Bronchial epithelial cell (primary cell): Measurements from ENCODE around the gene PHACTR1. TPM values are rescaled to one million over a fixed set of nuclear protein-coding genes. Genes with fewer than 3 reads are reported as not detected.

Source experiments
- DNase-seq: peaks from one replicate; pipeline ENCODE4 v3.0.0-alpha.2; 2010; ENCODE audit warnings: low read depth
- FAIRE-seq: peaks from 2 replicates; lab custom pipeline; 2011; peaks lifted over from hg19 to GRCh38; lab: Jason Lieb, UNC
- H3K27me3 ChIP-seq: 2 replicates; pipeline ENCODE4 v1.5.1; 2011; ENCODE audit warnings: low read length; ENCODE audit not compliant: control insufficient read depth, insufficient read depth
- H3K36me3 ChIP-seq: 2 replicates; pipeline ENCODE4 v1.5.1; 2011; ENCODE audit warnings: low read length; ENCODE audit not compliant: control insufficient read depth, insufficient read depth
- H3K4me3 ChIP-seq: 2 replicates; pipeline ENCODE4 v1.5.1; 2011; ENCODE audit warnings: mild to moderate bottlenecking, low read depth, low read length, control low read depth
- total RNA-seq: library from RNA; depleted of rRNA; stranded (reverse); fragments of >200 nt; gene quantifications from 2 replicates; pipeline ENCODE4 v1.2.1, GENCODE V29; 2014
- TF ChIP-seq, protein P1 (sequence below): IDR thresholded peaks from 2 replicates; pipeline ENCODE4 v1.5.1; 2011; ENCODE audit warnings: mild to moderate bottlenecking, moderate library complexity, low read length, control low read depth, inconsistent platforms; ENCODE audit not compliant: insufficient read depth, severe bottlenecking

The PHACTR1 gene
- total RNA-seq, 1 donor from 2014 or later, result under 0.01 TPM

DNA sequence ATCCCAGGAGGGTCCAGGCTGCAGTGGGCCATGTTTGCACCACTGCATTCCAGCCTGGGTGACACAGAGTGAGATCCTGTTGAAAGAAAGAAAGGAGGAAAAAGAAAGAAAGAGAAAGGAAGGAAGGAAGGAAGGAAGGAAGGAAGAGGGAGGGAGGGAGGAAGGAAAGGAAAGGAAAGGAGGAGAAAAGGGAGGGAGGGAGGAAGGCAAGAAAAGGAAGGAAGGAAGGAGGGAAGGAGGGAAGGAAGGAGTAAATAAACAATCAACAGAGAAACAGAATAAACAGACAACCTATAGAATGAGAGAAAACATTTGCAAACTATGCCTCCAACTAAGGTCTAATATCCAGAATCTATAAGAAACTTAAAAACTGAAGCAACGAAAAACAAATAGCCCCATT is 11.6 kb upstream of the PHACTR1 start:
- no peak overlapping the region for H3K4me3 ChIP-seq
- no peak for DNase-seq
- no peak for FAIRE-seq
- H3K27me3 ChIP-seq, result no peaks in the 10 kb centered on the region
- no peaks in the 10 kb centered on the region for H3K36me3 ChIP-seq
- TF ChIP-seq, protein P1, sequence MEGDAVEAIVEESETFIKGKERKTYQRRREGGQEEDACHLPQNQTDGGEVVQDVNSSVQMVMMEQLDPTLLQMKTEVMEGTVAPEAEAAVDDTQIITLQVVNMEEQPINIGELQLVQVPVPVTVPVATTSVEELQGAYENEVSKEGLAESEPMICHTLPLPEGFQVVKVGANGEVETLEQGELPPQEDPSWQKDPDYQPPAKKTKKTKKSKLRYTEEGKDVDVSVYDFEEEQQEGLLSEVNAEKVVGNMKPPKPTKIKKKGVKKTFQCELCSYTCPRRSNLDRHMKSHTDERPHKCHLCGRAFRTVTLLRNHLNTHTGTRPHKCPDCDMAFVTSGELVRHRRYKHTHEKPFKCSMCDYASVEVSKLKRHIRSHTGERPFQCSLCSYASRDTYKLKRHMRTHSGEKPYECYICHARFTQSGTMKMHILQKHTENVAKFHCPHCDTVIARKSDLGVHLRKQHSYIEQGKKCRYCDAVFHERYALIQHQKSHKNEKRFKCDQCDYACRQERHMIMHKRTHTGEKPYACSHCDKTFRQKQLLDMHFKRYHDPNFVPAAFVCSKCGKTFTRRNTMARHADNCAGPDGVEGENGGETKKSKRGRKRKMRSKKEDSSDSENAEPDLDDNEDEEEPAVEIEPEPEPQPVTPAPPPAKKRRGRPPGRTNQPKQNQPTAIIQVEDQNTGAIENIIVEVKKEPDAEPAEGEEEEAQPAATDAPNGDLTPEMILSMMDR, result no peak

GRCh38 chr6:12709116-12709515 is 7.5 kb upstream of the PHACTR1 start:
- H3K36me3 ChIP-seq, result no peaks in the 10 kb centered on the region
- no peak for FAIRE-seq
- TF ChIP-seq, protein P1, result no peak
- H3K4me3 ChIP-seq, result no peak overlapping the region
- DNase-seq, result peak; percentile 23
- no peaks in the 10 kb centered on the region for H3K27me3 ChIP-seq

- FAIRE-seq, result no peak
- Histone ChIP-seq H3K4me3 (no peak overlapping the region), H3K36me3 (no peaks in the 10 kb centered on the region), H3K27me3 (no peaks in the 10 kb centered on the region)
- TF ChIP-seq, protein P1, result no peak
- DNase-seq, result no peak
Observed at GRCh38 chr6:12709556-12710232, 6.9 kb upstream of the PHACTR1 start.

DNA sequence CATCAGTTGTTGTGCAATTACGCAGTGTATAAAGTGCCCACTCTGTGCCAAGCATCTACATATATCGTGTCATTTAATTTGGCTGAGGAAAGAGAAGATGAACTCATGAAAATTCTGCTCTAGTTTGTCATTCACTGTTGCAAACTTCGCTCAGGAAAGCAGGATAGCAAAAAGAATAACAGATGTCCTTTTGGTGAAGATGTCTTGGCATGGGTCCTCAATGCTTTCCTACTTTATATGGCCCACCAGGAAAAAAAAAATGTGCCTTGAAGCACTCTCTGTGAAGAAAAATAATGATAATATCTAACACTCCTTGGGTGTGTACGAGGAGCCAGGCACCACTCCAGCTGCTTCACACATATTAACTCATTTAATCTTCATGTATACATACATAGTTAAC is 5.6 kb upstream of the PHACTR1 start:
- Histone ChIP-seq H3K27me3 (no peaks in the 10 kb centered on the region), H3K4me3 (no peak overlapping the region), H3K36me3 (no peaks in the 10 kb centered on the region)
- FAIRE-seq, result no peak
- TF ChIP-seq, protein P1, result no peak
- no peak for DNase-seq

GRCh38 chr6:12714022-12714421 is 2.5 kb upstream of the PHACTR1 start:
- FAIRE-seq (no peak), DNase-seq (no peak)
- TF ChIP-seq, protein P1, result no peak
- Histone ChIP-seq H3K27me3 (peaks cover 6% of the 10 kb centered on the region), H3K36me3 (no peaks in the 10 kb centered on the region), H3K4me3 (no peak overlapping the region)

GRCh38 chr6:12715437-12715836 is 1.1 kb upstream of the PHACTR1 start:
- FAIRE-seq, result no peak
- Histone ChIP-seq H3K27me3 (peaks cover 6% of the 10 kb centered on the region), H3K36me3 (no peaks in the 10 kb centered on the region), H3K4me3 (no peak overlapping the region)
- peak; percentile 18 for DNase-seq
- TF ChIP-seq, protein P1, result no peak
